Fibroblast of lung (primary cell): Measurements from ENCODE around the gene SLC52A3. TPM values are rescaled to one million over a fixed set of nuclear protein-coding genes. Genes with fewer than 3 reads are reported as not detected.

Experiments used
- DNase-seq, 2 donors: peaks; one replicate each; pipeline versions ENCODE4 v3.0.0 to v3.0.0-alpha.2; 2010; ENCODE audit warnings: low read depth in 2 of 2
- H2AFZ ChIP-seq: 2 replicates; pipeline ENCODE4 v1.5.1; 2012; ENCODE audit warnings: low read length, control low read depth, inconsistent platforms
- H3K27ac ChIP-seq: 2 replicates; pipeline ENCODE4 v1.5.1; 2011; ENCODE audit warnings: low read length, control low read depth; ENCODE audit not compliant: insufficient read depth
- H3K27me3 ChIP-seq: 2 replicates; pipeline ENCODE4 v1.5.1; 2011; ENCODE audit warnings: mild to moderate bottlenecking, low read length; ENCODE audit not compliant: control insufficient read depth, insufficient read depth
- H3K36me3 ChIP-seq: 2 replicates; pipeline ENCODE4 v1.5.1; 2011; ENCODE audit warnings: low read length; ENCODE audit not compliant: control insufficient read depth, insufficient read depth
- H3K4me1 ChIP-seq: 2 replicates; pipeline ENCODE4 v1.5.1; 2011; ENCODE audit warnings: low read length; ENCODE audit not compliant: control insufficient read depth, insufficient read depth; ENCODE audit errors: extremely low read depth
- H3K4me2 ChIP-seq: 2 replicates; pipeline ENCODE4 v1.5.1; 2011; ENCODE audit warnings: low read length, control low read depth; ENCODE audit not compliant: insufficient read depth; ENCODE audit errors: extremely low read depth
- H3K4me3 ChIP-seq, 4 experiments: fragments of 200-600 bp in 1 of 4; sonication (generic) in 1 of 4; replicated peaks in 1 of 4; 2 replicates each; pipeline ENCODE4 v1.5.1; 2011 to 2016; ENCODE audit warnings: low read length in 4 of 4, low read depth in 3 of 4, mild to moderate bottlenecking in 3 of 4, control low read depth in 2 of 4, inconsistent platforms in 1 of 4, mixed read lengths in 1 of 4; ENCODE audit not compliant: insufficient read depth in 1 of 4; ENCODE audit errors: control extremely low read depth in 1 of 4
- H3K79me2 ChIP-seq: 2 replicates; pipeline ENCODE4 v1.5.1; 2012; ENCODE audit warnings: mild to moderate bottlenecking, low read length, inconsistent platforms; ENCODE audit not compliant: control insufficient read depth, insufficient read depth
- H3K9ac ChIP-seq: 2 replicates; pipeline ENCODE4 v1.5.1; 2011; ENCODE audit warnings: mild to moderate bottlenecking, low read length, control low read depth; ENCODE audit not compliant: insufficient read depth
- H3K9me3 ChIP-seq: 2 replicates; pipeline ENCODE4 v1.5.1; 2012; ENCODE audit warnings: low read depth, low read length; ENCODE audit not compliant: control insufficient read depth, insufficient read depth
- H4K20me1 ChIP-seq: 2 replicates; pipeline ENCODE4 v1.5.1; 2011; ENCODE audit warnings: low read length; ENCODE audit not compliant: control insufficient read depth, insufficient read depth; ENCODE audit errors: extremely low read depth
- CTCF ChIP-seq, 2 donors: IDR thresholded peaks in 1 of 2; conservative IDR thresholded peaks in 1 of 2; 1 replicate in 1 of 2; 2 replicates in 1 of 2; pipeline ENCODE4 v1.5.1; 2011 to 2012; ENCODE audit warnings: low read length in 2 of 2, control low read depth in 1 of 2, inconsistent platforms in 1 of 2, low read depth in 1 of 2, mild to moderate bottlenecking in 1 of 2
- EZH2 ChIP-seq: IDR thresholded peaks from 2 replicates; pipeline ENCODE4 v1.5.1; 2012; ENCODE audit warnings: low read length, control low read depth, mild to moderate bottlenecking; ENCODE audit errors: missing control alignments
- polyA plus RNA-seq, 2 donors: library from polyadenylated mRNA; depleted of rRNA in 1 of 2; stranded (reverse) in 1 of 2; unstranded in 1 of 2; fragments of >200 nt; gene quantifications; 2 replicates each; pipeline ENCODE4 v1.2.1, GENCODE V29; 2011 to 2012; ENCODE audit warnings: missing spikeins in 1 of 2
- total RNA-seq: library from RNA; depleted of rRNA; stranded (reverse); fragments of >200 nt; gene quantifications from 2 replicates; pipeline ENCODE4 v1.2.1, GENCODE V29; 2014

SLC52A3 gene
- total and polyA plus RNA-seq, 2 donors (not counting 1 experiment from before 2014, with no cell fraction given): not detected

- Histone ChIP-seq H4K20me1 (no peaks in the 10 kb centered on the region), H3K79me2 (no peaks in the 10 kb centered on the region), H3K9ac (no peak overlapping the region), H3K27ac (no peak overlapping the region), H3K4me3 (no peak overlapping the region), H2AFZ (no peak overlapping the region), H3K4me1 (no peaks in the 10 kb centered on the region), H3K27me3 (peaks cover 14% of the 10 kb centered on the region), H3K36me3 (no peaks in the 10 kb centered on the region), H3K4me2 (no peak overlapping the region), H3K9me3 (no peaks in the 10 kb centered on the region)
- no peak for DNase-seq
- TF ChIP-seq CTCF (conservative IDR thresholded peaks at IDR 0.05 in 1 of 2, IDR thresholded peaks at IDR 0.05 in 1 of 2; ENCODE audit: low read depth in 1 of 2, low read length in 2 of 2): no peak
- no peak for TF ChIP-seq EZH2
Measured at GRCh38 chr20:731891-732560, 36.3 kb downstream of the SLC52A3 start.

GRCh38 chr20:730005-730404 is 38.3 kb downstream of the SLC52A3 start:
- Histone ChIP-seq H3K79me2 (no peaks in the 10 kb centered on the region), H3K9me3 (no peaks in the 10 kb centered on the region), H3K36me3 (no peaks in the 10 kb centered on the region), H3K4me3 (no peak overlapping the region), H3K4me1 (no peaks in the 10 kb centered on the region), H3K9ac (no peak overlapping the region), H3K4me2 (no peak overlapping the region), H3K27ac (no peak overlapping the region), H2AFZ (no peak overlapping the region), H3K27me3 (peaks cover 24% of the 10 kb centered on the region), H4K20me1 (no peaks in the 10 kb centered on the region)
- DNase-seq: no peak
- TF ChIP-seq CTCF (conservative IDR thresholded peaks at IDR 0.05 in 1 of 2, IDR thresholded peaks at IDR 0.05 in 1 of 2; ENCODE audit: low read depth in 1 of 2, low read length in 2 of 2) (no peak), EZH2 (no peak)

- Histone ChIP-seq H3K27ac (no peak overlapping the region), H3K79me2 (no peaks in the 10 kb centered on the region), H3K9ac (no peak overlapping the region), H3K27me3 (peaks cover 24% of the 10 kb centered on the region), H3K4me2 (peak overlapping the region; percentile 23), H3K4me1 (no peaks in the 10 kb centered on the region), H4K20me1 (no peaks in the 10 kb centered on the region), H3K9me3 (no peaks in the 10 kb centered on the region), H3K36me3 (no peaks in the 10 kb centered on the region), H2AFZ (no peak overlapping the region), H3K4me3 (peak overlapping the region in 1 of 4 experiments; percentile 40)
- peak; percentile 43 to 52 for TF ChIP-seq CTCF (conservative IDR thresholded peaks at IDR 0.05 in 1 of 2, IDR thresholded peaks at IDR 0.05 in 1 of 2; ENCODE audit: low read depth in 1 of 2, low read length in 2 of 2)
- TF ChIP-seq EZH2: no peak
- peak; percentile 11 to 37 for DNase-seq
Measured at GRCh38 chr20:728256-728944, 39.9 kb downstream of the SLC52A3 start.
